MM.1S (cell line): Measurements from ENCODE around the gene DDX51.

Source experiments
- DNase-seq: peaks from one replicate; pipeline ENCODE4 v3.0.0-alpha.2; 2015
- H2AFZ ChIP-seq: fragments of 300-600 bp; sonication (generic); 2 replicates; pipeline ENCODE4 v1.6.0; 2016; ENCODE audit warnings: antibody characterized with exemption, low read length
- H3F3A ChIP-seq: fragments of 300-600 bp; sonication (generic); 2 replicates; pipeline ENCODE4 v1.6.1; 2016; ENCODE audit warnings: mild to moderate bottlenecking, antibody characterized with exemption, low read length, moderate library complexity, mixed read lengths; ENCODE audit not compliant: insufficient read depth
- H3K27ac ChIP-seq: fragments of 300-600 bp; sonication (generic); 2 replicates; pipeline ENCODE4 v1.5.1; 2016; ENCODE audit warnings: mild to moderate bottlenecking, low read length
- H3K27me3 ChIP-seq: fragments of 300-600 bp; sonication (generic); replicated peaks from 2 replicates; pipeline ENCODE4 v1.6.0; 2016; ENCODE audit warnings: low read length; ENCODE audit not compliant: insufficient read depth
- H3K36me3 ChIP-seq: fragments of 300-600 bp; sonication (generic); replicated peaks from 2 replicates; pipeline ENCODE4 v1.6.1; 2016; ENCODE audit warnings: mild to moderate bottlenecking, low read length, mixed read lengths; ENCODE audit not compliant: insufficient read depth
- H3K4me1 ChIP-seq: fragments of 300-600 bp; sonication (generic); 2 replicates; pipeline ENCODE4 v1.6.1; 2016; ENCODE audit warnings: low read length, mixed read lengths
- H3K4me2 ChIP-seq: fragments of 300-600 bp; sonication (generic); 2 replicates; pipeline ENCODE4 v1.6.0; 2016; ENCODE audit warnings: low read depth, low read length
- H3K4me3 ChIP-seq: fragments of 300-600 bp; sonication (generic); 2 replicates; pipeline ENCODE4 v1.5.1; 2016; ENCODE audit warnings: low read length, mixed read lengths
- H3K79me2 ChIP-seq: fragments of 300-600 bp; sonication (generic); 2 replicates; pipeline ENCODE4 v1.6.1; 2016; ENCODE audit warnings: mixed run types, low read length, mixed read lengths
- H3K9ac ChIP-seq: fragments of 300-600 bp; sonication (generic); 2 replicates; pipeline ENCODE4 v1.6.1; 2016; ENCODE audit warnings: low read length, mixed read lengths
- H3K9me2 ChIP-seq: fragments of 300-600 bp; sonication (generic); replicated peaks from 2 replicates; pipeline ENCODE4 v1.6.1; 2016; ENCODE audit warnings: mild to moderate bottlenecking, low read length, mixed read lengths; ENCODE audit not compliant: insufficient read depth
- H3K9me3 ChIP-seq: fragments of 300-600 bp; sonication (generic); replicated peaks from 2 replicates; pipeline ENCODE4 v1.6.1; 2016; ENCODE audit warnings: mild to moderate bottlenecking, low read length, mixed read lengths; ENCODE audit not compliant: insufficient read depth
- H4K20me1 ChIP-seq: fragments of 300-600 bp; sonication (generic); 2 replicates; pipeline ENCODE4 v1.6.1; 2016; ENCODE audit warnings: mild to moderate bottlenecking, low read length, moderate library complexity, mixed read lengths; ENCODE audit not compliant: insufficient read depth
- EZH2 ChIP-seq: fragments of 300-600 bp; sonication (generic); optimal IDR thresholded peaks from 2 replicates; pipeline ENCODE3; 2017; ENCODE audit warnings: low read depth, mild to moderate bottlenecking, antibody characterized with exemption, low read length, mixed read lengths
- EZH2phosphoT487 ChIP-seq: fragments of 300-600 bp; sonication (generic); IDR thresholded peaks from 2 replicates; pipeline ENCODE4 v1.6.1; 2018; ENCODE audit warnings: antibody characterized with exemption, low read length
- TF ChIP-seq, protein P1 (sequence below): fragments of 300-600 bp; sonication (generic); IDR thresholded peaks from 2 replicates; pipeline ENCODE4 v1.5.1; 2016; ENCODE audit warnings: antibody characterized with exemption, low read length, mixed read lengths

DDX51 gene

DNA sequence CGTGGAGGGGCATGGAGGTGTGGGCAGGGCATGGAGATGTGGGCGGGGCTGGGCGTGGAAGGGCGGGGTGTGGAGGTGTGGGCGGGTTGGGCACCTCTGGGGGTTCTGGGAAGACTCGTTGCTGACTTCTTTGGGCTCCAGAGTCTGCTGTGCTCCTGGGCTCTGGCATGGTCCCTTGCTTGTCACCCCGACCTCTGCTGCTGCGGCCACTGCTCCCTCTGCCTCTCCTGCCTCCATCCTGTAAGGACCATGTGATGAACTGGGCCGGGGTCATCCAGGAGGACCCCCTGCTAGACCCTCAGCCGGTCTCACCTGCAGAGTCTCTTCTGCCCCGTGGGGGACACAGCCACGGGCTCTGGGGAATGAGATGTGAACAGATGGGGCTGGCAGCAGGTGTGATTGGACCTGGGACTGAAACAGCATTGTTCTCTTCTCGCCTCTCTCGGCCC lies 15.5 kb upstream of the DDX51 start:
- no peaks in the 10 kb centered on the region for H3K9me3 ChIP-seq
- no peaks in the 10 kb centered on the region for H3K36me3 ChIP-seq
- H3K4me3 ChIP-seq, result no peak overlapping the region
- H3K79me2 ChIP-seq, result no peaks in the 10 kb centered on the region
- no peaks in the 10 kb centered on the region for H3K4me1 ChIP-seq
- H2AFZ ChIP-seq, result no peak overlapping the region
- H3K4me2 ChIP-seq, result no peak overlapping the region
- H3F3A ChIP-seq, result no peaks in the 10 kb centered on the region
- TF ChIP-seq EZH2phosphoT487 (no peak), EZH2 (no peak)
- TF ChIP-seq, protein P1, sequence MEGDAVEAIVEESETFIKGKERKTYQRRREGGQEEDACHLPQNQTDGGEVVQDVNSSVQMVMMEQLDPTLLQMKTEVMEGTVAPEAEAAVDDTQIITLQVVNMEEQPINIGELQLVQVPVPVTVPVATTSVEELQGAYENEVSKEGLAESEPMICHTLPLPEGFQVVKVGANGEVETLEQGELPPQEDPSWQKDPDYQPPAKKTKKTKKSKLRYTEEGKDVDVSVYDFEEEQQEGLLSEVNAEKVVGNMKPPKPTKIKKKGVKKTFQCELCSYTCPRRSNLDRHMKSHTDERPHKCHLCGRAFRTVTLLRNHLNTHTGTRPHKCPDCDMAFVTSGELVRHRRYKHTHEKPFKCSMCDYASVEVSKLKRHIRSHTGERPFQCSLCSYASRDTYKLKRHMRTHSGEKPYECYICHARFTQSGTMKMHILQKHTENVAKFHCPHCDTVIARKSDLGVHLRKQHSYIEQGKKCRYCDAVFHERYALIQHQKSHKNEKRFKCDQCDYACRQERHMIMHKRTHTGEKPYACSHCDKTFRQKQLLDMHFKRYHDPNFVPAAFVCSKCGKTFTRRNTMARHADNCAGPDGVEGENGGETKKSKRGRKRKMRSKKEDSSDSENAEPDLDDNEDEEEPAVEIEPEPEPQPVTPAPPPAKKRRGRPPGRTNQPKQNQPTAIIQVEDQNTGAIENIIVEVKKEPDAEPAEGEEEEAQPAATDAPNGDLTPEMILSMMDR, result no peak
- no peaks in the 10 kb centered on the region for H3K9me2 ChIP-seq
- H4K20me1 ChIP-seq, result no peaks in the 10 kb centered on the region
- no peak overlapping the region for H3K27ac ChIP-seq
- no peak for DNase-seq
- no peaks in the 10 kb centered on the region for H3K27me3 ChIP-seq
- no peak overlapping the region for H3K9ac ChIP-seq

DNA sequence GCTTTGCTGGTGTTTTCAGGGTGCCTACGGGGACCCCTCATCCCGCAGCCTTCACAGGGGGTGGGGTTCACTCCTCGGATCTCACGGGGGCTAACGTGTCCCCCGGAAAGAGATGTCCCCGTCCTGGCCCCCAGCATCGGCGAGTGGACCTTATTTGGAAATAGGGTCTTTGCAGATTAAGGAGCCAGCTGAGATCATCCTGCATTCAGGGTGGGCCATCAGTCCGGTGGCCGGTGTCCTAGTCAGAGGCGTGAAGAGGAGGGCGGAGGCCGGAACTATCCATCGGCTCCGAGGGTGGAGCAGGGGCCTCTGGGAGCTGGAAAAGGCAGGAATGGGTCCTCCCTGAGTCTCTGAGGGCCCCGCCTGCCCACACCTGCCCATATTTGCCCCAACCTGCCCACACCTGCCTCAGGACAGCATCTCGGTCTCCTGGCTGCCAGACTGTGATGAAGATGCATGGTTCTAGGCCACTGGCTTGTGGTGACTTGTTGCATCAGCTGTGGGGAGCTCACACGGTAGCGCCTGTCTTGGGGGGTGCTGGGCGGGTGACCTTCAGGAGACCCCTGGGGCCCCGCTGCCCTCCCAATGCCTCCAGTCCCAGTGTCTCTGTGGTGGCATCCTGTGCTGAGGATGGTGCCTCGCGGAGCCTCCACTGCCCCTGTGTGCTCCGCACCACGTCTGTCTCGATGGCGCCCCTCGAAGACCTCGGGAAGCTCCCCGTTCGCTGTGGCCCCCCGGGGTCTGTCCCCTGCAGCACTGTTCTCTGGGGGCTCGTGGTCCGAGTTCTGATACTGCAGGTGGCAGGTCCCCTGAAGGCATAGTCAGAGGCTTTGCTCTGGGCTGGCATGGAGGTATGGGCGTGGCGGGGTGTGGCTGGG lies 14.8 kb upstream of the DDX51 start:
- Histone ChIP-seq H4K20me1 (no peaks in the 10 kb centered on the region), H3K79me2 (no peaks in the 10 kb centered on the region), H3K9me2 (no peaks in the 10 kb centered on the region), H3K36me3 (no peaks in the 10 kb centered on the region), H3K4me1 (no peaks in the 10 kb centered on the region), H3K4me2 (no peak overlapping the region), H3K27ac (no peak overlapping the region), H3F3A (no peaks in the 10 kb centered on the region), H2AFZ (no peak overlapping the region), H3K4me3 (no peak overlapping the region), H3K9me3 (no peaks in the 10 kb centered on the region), H3K27me3 (no peaks in the 10 kb centered on the region), H3K9ac (no peak overlapping the region)
- no peak for DNase-seq
- TF ChIP-seq EZH2phosphoT487, result no peak
- TF ChIP-seq, protein P1, result no peak
- no peak for TF ChIP-seq EZH2

DNA sequence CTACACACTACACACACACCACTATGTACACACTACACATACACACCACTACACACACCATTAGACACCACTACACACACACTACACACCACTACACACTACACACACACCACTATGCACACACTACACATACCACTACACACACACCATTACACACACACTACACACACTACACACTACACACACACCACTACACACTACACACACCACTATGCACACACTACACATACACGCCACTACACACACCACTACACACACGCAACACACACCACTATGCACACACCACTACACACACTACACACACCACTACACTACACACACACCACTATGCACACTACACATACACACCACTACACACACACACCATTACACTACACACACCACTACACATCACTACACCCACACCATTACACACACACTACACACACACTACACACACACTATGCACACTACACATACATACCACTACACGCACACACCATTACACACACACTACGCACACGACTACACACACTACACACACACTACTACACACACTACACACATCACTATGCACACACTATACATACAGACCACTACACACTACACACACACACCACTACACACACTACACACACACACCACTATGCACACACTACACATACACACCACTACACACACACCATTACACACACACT lies 13.8 kb upstream of the DDX51 start:
- Histone ChIP-seq H3K27me3 (no peaks in the 10 kb centered on the region), H3K9me3 (no peaks in the 10 kb centered on the region), H3K9me2 (no peaks in the 10 kb centered on the region), H3K36me3 (no peaks in the 10 kb centered on the region), H3K4me1 (no peaks in the 10 kb centered on the region), H3K9ac (no peak overlapping the region), H3F3A (no peaks in the 10 kb centered on the region), H3K27ac (no peak overlapping the region), H3K4me3 (no peak overlapping the region), H4K20me1 (no peaks in the 10 kb centered on the region), H3K79me2 (no peaks in the 10 kb centered on the region), H3K4me2 (no peak overlapping the region), H2AFZ (no peak overlapping the region)
- no peak for DNase-seq
- TF ChIP-seq, protein P1, result no peak
